Endothelial cell of umbilical vein (primary cell): ENCODE measurements around the gene PLXNA4. TPM values are rescaled to one million over a fixed set of nuclear protein-coding genes. Genes with fewer than 3 reads are reported as not detected.
A peak's percentile ranks its signal among the peaks of the same experiment; 100 is the strongest.

Experiments
- BruUV-seq: library from RNA; stranded (reverse); fragments of 400-500 nt; replicated peaks from 2 replicates; lab custom pipeline; 2021; lab: Mats Ljungman, UMichigan
- CTCF ChIA-PET: fragments of 300-600, 350-600 bp; sonication (Branson Sonifier 250); formaldehyde crosslinking; loops from one replicate; lab custom pipeline; 2021; ENCODE audit warnings: antibody characterized with exemption, inconsistent platforms; lab: Charles Lee
- POLR2A ChIA-PET: fragments of 300-600, 350-600 bp; sonication (Branson Sonifier 250); formaldehyde crosslinking; loops from one replicate; lab custom pipeline; 2021; ENCODE audit warnings: antibody characterized with exemption, inconsistent platforms; lab: Charles Lee
- DNase-seq: peaks from one replicate; pipeline ENCODE4 v3.0.0-alpha.2; 2011; ENCODE audit warnings: low read depth, low spot score
- FAIRE-seq: peaks from 2 replicates; lab custom pipeline; 2011; peaks lifted over from hg19 to GRCh38; lab: Jason Lieb, UNC
- H2AFZ ChIP-seq: 2 replicates; pipeline ENCODE4 v1.6.0; 2012; ENCODE audit warnings: low read depth, low read length, control low read depth, inconsistent platforms
- H3K27ac ChIP-seq: 2 replicates; pipeline ENCODE4 v1.5.1; 2011; ENCODE audit warnings: low read depth, mild to moderate bottlenecking, control low read depth, low read length, moderate library complexity; ENCODE audit not compliant: insufficient read depth
- H3K27me3 ChIP-seq, 2 experiments: 2 replicates each; pipeline versions ENCODE4 v1.6.0 to v1.6.1; 2011; ENCODE audit warnings: low read length in 2 of 2, mixed read lengths in 1 of 2; ENCODE audit not compliant: control insufficient read depth in 2 of 2, insufficient read depth in 2 of 2
- H3K36me3 ChIP-seq, 2 experiments: 2 replicates in 1 of 2; 3 replicates in 1 of 2; pipeline ENCODE4 v1.5.1; 2011; ENCODE audit warnings: low read length in 2 of 2, mild to moderate bottlenecking in 1 of 2, moderate library complexity in 1 of 2; ENCODE audit not compliant: control insufficient read depth in 2 of 2, insufficient read depth in 2 of 2; ENCODE audit errors: extremely low read depth in 1 of 2
- H3K4me1 ChIP-seq: 3 replicates; pipeline ENCODE4 v1.5.1; 2011; ENCODE audit warnings: mild to moderate bottlenecking, low read length; ENCODE audit not compliant: control insufficient read depth, insufficient read depth; ENCODE audit errors: extremely low read depth
- H3K4me2 ChIP-seq: 2 replicates; pipeline ENCODE4 v1.6.1; 2011; ENCODE audit warnings: low read length, control low read depth, mixed read lengths; ENCODE audit not compliant: insufficient read depth
- H3K4me3 ChIP-seq, 3 experiments: fragments of 200-600 bp in 1 of 3; sonication (generic), shearing (Covaris generic) in 1 of 3; replicated peaks in 1 of 3; 2 replicates each; pipeline ENCODE4 v1.5.1; 2011 to 2016; ENCODE audit warnings: control low read depth in 3 of 3, low read length in 3 of 3, mild to moderate bottlenecking in 2 of 3, inconsistent platforms in 1 of 3, low read depth in 1 of 3, moderate library complexity in 1 of 3; ENCODE audit not compliant: insufficient read depth in 1 of 3
- H3K79me2 ChIP-seq: 2 replicates; pipeline ENCODE4 v1.6.0; 2012; ENCODE audit warnings: low read length, inconsistent platforms; ENCODE audit not compliant: control insufficient read depth, insufficient read depth
- H3K9ac ChIP-seq: replicated peaks from 2 replicates; pipeline ENCODE3; 2011; ENCODE audit warnings: low read length, control low read depth; ENCODE audit not compliant: insufficient read depth; ENCODE audit errors: extremely low read depth
- H3K9me1 ChIP-seq: replicated peaks from 3 replicates; pipeline ENCODE4 v1.6.0; 2011; ENCODE audit warnings: mild to moderate bottlenecking, low read length; ENCODE audit not compliant: control insufficient read depth, insufficient read depth; ENCODE audit errors: extremely low read depth
- H3K9me3 ChIP-seq: replicated peaks from 2 replicates; pipeline ENCODE4 v1.5.1; 2012; ENCODE audit warnings: low read length, inconsistent platforms; ENCODE audit not compliant: control insufficient read depth, insufficient read depth
- H4K20me1 ChIP-seq: replicated peaks from 2 replicates; pipeline ENCODE3; 2011; ENCODE audit warnings: mild to moderate bottlenecking, low read length; ENCODE audit not compliant: control insufficient read depth, insufficient read depth; ENCODE audit errors: extremely low read depth
- EZH2 ChIP-seq: IDR thresholded peaks from 2 replicates; pipeline ENCODE4 v1.6.1; 2012; ENCODE audit warnings: borderline replicate concordance, low read depth, mild to moderate bottlenecking, moderate library complexity, low read length, inconsistent platforms; ENCODE audit not compliant: severe bottlenecking
- FOS ChIP-seq: IDR thresholded peaks from 2 replicates; pipeline ENCODE4 v1.6.1; 2011; ENCODE audit warnings: mild to moderate bottlenecking, low read length, moderate library complexity, borderline replicate concordance; ENCODE audit not compliant: insufficient read depth
- GATA2 ChIP-seq: IDR thresholded peaks from 2 replicates; pipeline ENCODE4 v1.7.0; 2011; ENCODE audit warnings: low read depth, mild to moderate bottlenecking, moderate library complexity, mixed read lengths, low read length; ENCODE audit not compliant: insufficient read length, insufficient read depth
- JUN ChIP-seq: IDR thresholded peaks from 2 replicates; pipeline ENCODE4 v1.6.1; 2011; ENCODE audit warnings: borderline replicate concordance, low read depth; ENCODE audit not compliant: insufficient read length, insufficient read depth
- MYC ChIP-seq: IDR thresholded peaks from one replicate; pipeline ENCODE4 v1.6.1; 2011; ENCODE audit warnings: mild to moderate bottlenecking, low read depth, low read length
- POLR2A ChIP-seq: IDR thresholded peaks from 2 replicates; pipeline ENCODE4 v1.6.1; 2012; ENCODE audit warnings: low read depth, mild to moderate bottlenecking, control low read depth, low read length
- POLR2AphosphoS5 ChIP-seq: IDR thresholded peaks from 2 replicates; pipeline ENCODE4 v1.6.1; 2012; ENCODE audit warnings: low read depth, mild to moderate bottlenecking, control low read depth, low read length, moderate library complexity; ENCODE audit not compliant: insufficient read depth
- dilution Hi-C: fragments of 300-500 bp; cut with MboI; formaldehyde crosslinking; loops from one replicate; pipeline ENCODE4 v1.15.0; 2019; ENCODE audit warnings: low sequenced_read_pairs; ENCODE audit not compliant: extremely low pct_ligation_motif_present
- intact Hi-C: fragments of 100-400 bp; cut with micrococcal nuclease; formaldehyde crosslinking; loops from one replicate; pipeline ENCODE4 v1.10.0; 2022
- polyA plus RNA-seq, 4 experiments: library from polyadenylated mRNA; depleted of rRNA in 3 of 4; stranded (reverse) in 3 of 4; unstranded in 1 of 4; fragments of >200 nt; gene quantifications; 2 replicates each; pipeline versions ENCODE4 v1.2.1 to v1.2.3, GENCODE V29; 2011 to 2012; ENCODE audit warnings: missing spikeins in 1 of 4
- total RNA-seq: library from RNA; stranded (reverse); gene quantifications from 2 replicates; pipeline ENCODE4 v1.2.3, GENCODE V29; 2021
- TF ChIP-seq, protein P1 (sequence below), 2 donors: IDR thresholded peaks; 1 replicate in 1 of 2; 2 replicates in 1 of 2; pipeline ENCODE4 v1.5.1; 2011; ENCODE audit warnings: low read length in 2 of 2, mild to moderate bottlenecking in 2 of 2, moderate library complexity in 2 of 2, control low read depth in 1 of 2, inconsistent platforms in 1 of 2, low read depth in 1 of 2; ENCODE audit not compliant: insufficient read depth in 1 of 2; ENCODE audit errors: extremely low read depth in 1 of 2
- TF ChIP-seq, protein P2 (sequence below): IDR thresholded peaks from 2 replicates; pipeline ENCODE4 v1.6.1; 2011; ENCODE audit not compliant: insufficient read depth, insufficient read length

Gene PLXNA4
- total and polyA plus RNA-seq, 2 donors (not counting 3 experiments of a cell fraction or from before 2014, with no cell fraction given): 12.1 to 20.4 TPM

DNA sequence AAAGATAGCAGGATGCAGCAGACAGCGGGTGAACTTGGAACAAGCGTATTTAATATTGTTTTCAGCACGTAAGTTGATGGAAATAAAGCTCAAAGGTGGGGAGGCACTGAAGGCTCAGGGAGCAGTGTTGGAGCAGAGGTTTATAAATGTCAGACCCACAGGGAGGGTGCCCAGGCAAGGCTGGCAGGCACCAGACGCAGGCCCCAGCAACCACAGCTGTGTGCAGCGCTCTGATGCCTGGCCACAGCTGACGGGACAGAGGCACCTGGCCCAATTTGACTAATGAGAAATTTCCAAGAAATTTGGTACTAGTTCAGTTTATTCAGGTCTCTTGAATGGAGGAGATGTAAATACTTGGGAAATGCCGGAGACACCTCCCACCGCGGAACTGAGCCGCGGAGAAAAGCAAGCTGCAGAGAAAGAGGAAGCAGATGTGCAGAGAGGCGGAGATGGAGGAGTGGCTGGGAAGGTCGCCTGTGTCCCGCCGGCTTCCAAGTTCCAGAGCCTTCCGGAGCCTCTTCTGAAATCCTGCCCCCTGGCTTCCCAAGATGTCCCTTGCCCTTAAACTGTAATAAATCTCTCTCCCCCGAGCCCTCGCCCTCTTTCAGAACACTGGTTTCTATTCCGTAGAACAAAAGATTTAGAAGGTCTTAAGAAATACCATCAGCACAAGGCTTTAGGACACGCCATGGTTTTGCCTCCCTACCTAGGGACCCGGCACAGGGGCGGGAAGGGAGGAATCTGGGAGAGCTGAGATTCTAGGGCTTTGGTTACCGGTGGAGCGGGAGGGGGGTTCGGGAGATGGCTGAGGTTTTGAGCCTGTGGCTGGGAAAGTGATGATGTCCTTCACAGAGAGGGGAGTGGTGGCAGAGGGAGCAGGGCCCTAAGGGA is 38.4 kb upstream of the PLXNA4 start:
- H3K9me3 ChIP-seq: no peaks in the 10 kb centered on the region
- H3K4me1 ChIP-seq: peaks cover 20% of the 10 kb centered on the region
- DNase-seq: peak; percentile 47
- H3K9ac ChIP-seq: no peak overlapping the region
- no peaks in the 10 kb centered on the region for H3K79me2 ChIP-seq
- no peak overlapping the region for H3K27ac ChIP-seq
- POLR2A ChIA-PET: no interaction called here
- H3K4me2 ChIP-seq: peak overlapping the region; percentile 52
- peak; percentile 26 for FAIRE-seq
- H3K36me3 ChIP-seq: no peaks in the 10 kb centered on the region
- peak overlapping the region; percentile 87 for H2AFZ ChIP-seq
- CTCF ChIA-PET: interaction anchor here (0.7 to 1.6 kb wide), 5 partner anchors 28 to 755 kb away, joined by 3 to 7 read pairs (median 3); no protein-coding TSS in a partner anchor
- H3K9me1 ChIP-seq: no peaks in the 10 kb centered on the region
- dilution Hi-C loops (no loop called here), intact Hi-C loops (no loop called here)
- TF ChIP-seq, protein P1, sequence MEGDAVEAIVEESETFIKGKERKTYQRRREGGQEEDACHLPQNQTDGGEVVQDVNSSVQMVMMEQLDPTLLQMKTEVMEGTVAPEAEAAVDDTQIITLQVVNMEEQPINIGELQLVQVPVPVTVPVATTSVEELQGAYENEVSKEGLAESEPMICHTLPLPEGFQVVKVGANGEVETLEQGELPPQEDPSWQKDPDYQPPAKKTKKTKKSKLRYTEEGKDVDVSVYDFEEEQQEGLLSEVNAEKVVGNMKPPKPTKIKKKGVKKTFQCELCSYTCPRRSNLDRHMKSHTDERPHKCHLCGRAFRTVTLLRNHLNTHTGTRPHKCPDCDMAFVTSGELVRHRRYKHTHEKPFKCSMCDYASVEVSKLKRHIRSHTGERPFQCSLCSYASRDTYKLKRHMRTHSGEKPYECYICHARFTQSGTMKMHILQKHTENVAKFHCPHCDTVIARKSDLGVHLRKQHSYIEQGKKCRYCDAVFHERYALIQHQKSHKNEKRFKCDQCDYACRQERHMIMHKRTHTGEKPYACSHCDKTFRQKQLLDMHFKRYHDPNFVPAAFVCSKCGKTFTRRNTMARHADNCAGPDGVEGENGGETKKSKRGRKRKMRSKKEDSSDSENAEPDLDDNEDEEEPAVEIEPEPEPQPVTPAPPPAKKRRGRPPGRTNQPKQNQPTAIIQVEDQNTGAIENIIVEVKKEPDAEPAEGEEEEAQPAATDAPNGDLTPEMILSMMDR (IDR thresholded peaks at IDR 0.05; ENCODE audit: extremely low read depth in 1 of 2, insufficient read depth in 1 of 2, low read depth in 1 of 2, low read length in 2 of 2): peak in 1 of 2 donors; percentile 18
- TF ChIP-seq POLR2A (no peak), JUN (no peak)
- no TSS peak for BruUV-seq
- H3K27me3 ChIP-seq: peaks cover 11 to 16% of the 10 kb centered on the region in 2 experiments
- peak overlapping the region in 1 of 3 experiments; percentile 22 for H3K4me3 ChIP-seq
- H4K20me1 ChIP-seq: no peaks in the 10 kb centered on the region

DNA sequence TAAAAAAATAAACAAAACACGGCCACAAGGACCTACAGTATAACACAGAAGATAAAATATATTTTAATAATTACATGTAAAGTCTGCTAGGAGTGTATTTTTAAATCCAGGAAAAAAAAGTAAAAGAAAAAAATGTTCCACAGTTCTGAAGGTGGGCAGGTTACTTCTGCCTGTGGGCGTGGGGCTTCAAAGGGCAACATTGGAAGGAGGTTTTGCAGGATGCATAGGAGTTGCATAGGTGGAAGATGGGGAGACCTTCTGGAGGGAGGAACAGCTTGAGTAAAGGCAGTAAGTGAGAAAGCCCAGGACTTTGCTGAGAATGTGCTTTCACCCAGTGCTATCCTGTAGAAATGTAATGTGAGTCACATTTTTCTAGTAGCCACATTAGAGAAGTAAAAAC is 37.5 kb upstream of the PLXNA4 start:
- no TSS peak for BruUV-seq
- no peaks in the 10 kb centered on the region for H4K20me1 ChIP-seq
- H3K27me3 ChIP-seq: peaks cover 11 to 16% of the 10 kb centered on the region in 2 experiments
- H3K4me2 ChIP-seq: no peak overlapping the region
- H3K9ac ChIP-seq: no peak overlapping the region
- TF ChIP-seq JUN (no peak), POLR2AphosphoS5 (no peak), GATA2 (no peak), FOS (no peak), EZH2 (no peak), MYC (no peak), POLR2A (no peak)
- TF ChIP-seq, protein P1 (IDR thresholded peaks at IDR 0.05; ENCODE audit: extremely low read depth in 1 of 2, insufficient read depth in 1 of 2, low read depth in 1 of 2, low read length in 2 of 2): no peak
- TF ChIP-seq, protein P2, sequence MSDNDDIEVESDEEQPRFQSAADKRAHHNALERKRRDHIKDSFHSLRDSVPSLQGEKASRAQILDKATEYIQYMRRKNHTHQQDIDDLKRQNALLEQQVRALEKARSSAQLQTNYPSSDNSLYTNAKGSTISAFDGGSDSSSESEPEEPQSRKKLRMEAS: no peak
- no peaks in the 10 kb centered on the region for H3K9me3 ChIP-seq
- H3K27ac ChIP-seq: no peak overlapping the region
- H3K79me2 ChIP-seq: no peaks in the 10 kb centered on the region
- POLR2A ChIA-PET: no interaction called here
- intact Hi-C loops: no loop called here
- FAIRE-seq: no peak
- dilution Hi-C loops: no loop called here
- CTCF ChIA-PET: interaction anchor here (1.3 kb wide), 1 partner anchor 295 kb away, joined by 3 read pairs; no protein-coding TSS in a partner anchor
- H2AFZ ChIP-seq: no peak overlapping the region
- no peaks in the 10 kb centered on the region for H3K36me3 ChIP-seq
- H3K4me3 ChIP-seq: no peak overlapping the region
- H3K9me1 ChIP-seq: no peaks in the 10 kb centered on the region
- H3K4me1 ChIP-seq: peaks cover 13% of the 10 kb centered on the region
- DNase-seq: no peak
